ENCODE data around the gene TGM1.

TGM1 gene

GRCh38 chr14:24262821-24263733 is at the start of gene TGM1:
TGM1 (minus strand) TSS chr14:24263177; CDS start chr14:24262352, 825 bp downstream.
- no peak for DNase-seq

- no peak for DNase-seq
These were observed 49.0 kb upstream of the TGM1 start for GRCh38 chr14:24311837-24312615.

GRCh38 chr14:24310646-24311604 is 47.9 kb upstream of the TGM1 start, which contains the start of gene LTB4R:
LTB4R (plus strand) TSS chr14:24311502; CDS start chr14:24315652, 4,150 bp downstream.
- peak; percentile 48 to 59 for DNase-seq

- no peak for DNase-seq
These were observed 47.3 kb upstream of the TGM1 start for GRCh38 chr14:24310265-24310645.

- no peak for DNase-seq
These were observed 46.7 kb upstream of the TGM1 start, which contains the start of gene LTB4R2 for GRCh38 chr14:24309538-24310264. LTB4R2 (plus strand) TSS chr14:24310140; CDS start chr14:24310665, 525 bp downstream.

- no peak for DNase-seq
These were observed 45.6 kb upstream of the TGM1 start for GRCh38 chr14:24308342-24309124.

- DNase-seq: peak; percentile 61 to 63
These were observed 44.8 kb upstream of the TGM1 start, which contains the start of gene CIDEB for GRCh38 chr14:24307575-24308341. CIDEB (minus strand) TSS chr14:24307977; CDS start chr14:24307858, 119 bp downstream.

- no peak for DNase-seq
These were observed 44.2 kb upstream of the TGM1 start for GRCh38 chr14:24307156-24307574.

GRCh38 chr14:24304019-24304387 is 41.0 kb upstream of the TGM1 start:
- DNase-seq: no peak

- DNase-seq: no peak
These were observed 37.5 kb upstream of the TGM1 start for GRCh38 chr14:24300326-24300980.

GRCh38 chr14:24299255-24300191 is 36.5 kb upstream of the TGM1 start, which contains the start of the genes DHRS1 and NOP9:
DHRS1 (minus strand) TSS chr14:24299780; CDS start chr14:24299106, 674 bp downstream.
NOP9 (plus strand) TSS chr14:24299850; CDS start chr14:24299955, 105 bp downstream.
- DNase-seq: peak; percentile 94 to 96

- no peak for DNase-seq
These were observed 35.9 kb upstream of the TGM1 start for GRCh38 chr14:24298892-24299254.

GRCh38 chr14:24297190-24297964 is 34.4 kb upstream of the TGM1 start:
- DNase-seq: no peak

GRCh38 chr14:24296341-24297157 is 33.6 kb upstream of the TGM1 start:
- peak; percentile 61 to 62 for DNase-seq

- DNase-seq: no peak
These were observed 30.5 kb upstream of the TGM1 start for GRCh38 chr14:24293525-24293924.

- DNase-seq: no peak
These were observed 29.3 kb upstream of the TGM1 start for GRCh38 chr14:24292118-24292807.
